Ishikawa (cell line): ENCODE data around the gene RBBP9.

ENCODE experiments used
- CEBPB ChIP-seq: IDR thresholded peaks from 2 replicates; pipeline ENCODE4 v1.6.1; 2012
- CREB1 ChIP-seq: IDR thresholded peaks from 2 replicates; pipeline ENCODE4 v1.6.1; 2012; ENCODE audit warnings: low read depth
- FOXM1 ChIP-seq: IDR thresholded peaks from 2 replicates; pipeline ENCODE4 v1.6.1; 2012; ENCODE audit warnings: low read depth, borderline replicate concordance
- MAX ChIP-seq: IDR thresholded peaks from 2 replicates; pipeline ENCODE4 v1.6.1; 2012
- NFIC ChIP-seq: IDR thresholded peaks from 2 replicates; pipeline ENCODE4 v1.6.1; 2012
- TCF12 ChIP-seq: IDR thresholded peaks from 2 replicates; pipeline ENCODE4 v1.6.1; 2012; ENCODE audit warnings: low read depth
- USF1 ChIP-seq: IDR thresholded peaks from 2 replicates; pipeline ENCODE4 v1.6.1; 2012
- YY1 ChIP-seq: IDR thresholded peaks from 2 replicates; pipeline ENCODE4 v1.6.1; 2012; ENCODE audit warnings: low read depth
- ZBTB7A ChIP-seq: IDR thresholded peaks from 2 replicates; pipeline ENCODE4 v1.6.1; 2012; ENCODE audit warnings: low read depth

- TF ChIP-seq CEBPB (no peak), TCF12 (no peak), FOXM1 (no peak), YY1 (no peak), ZBTB7A (no peak), MAX (no peak), NFIC (no peak), CREB1 (no peak), USF1 (no peak)
Observed at GRCh38 chr20:18488301-18488700, 8.7 kb downstream of the RBBP9 start.
